Activated CD4-positive, alpha-beta T cell treated with anti-CD3 and anti-CD28 coated beads, Interleukin-10, Interleukin-2, amounts not matched to agents 100 ng/mL and 50 ng/mL, durations not matched to agents 16 hours and 8 hours (primary cell): ENCODE data around the gene GNA12.
A peak's percentile ranks its signal among the peaks of the same experiment; 100 is the strongest.
"Not testable (repeated sequence)": the region's sequence is repeated elsewhere in the genome, so short reads cannot be mapped to it uniquely, and the experiment has no call there.

Experiments used
- DNase-seq: peaks from one replicate; pipeline ENCODE4 v3.0.0-alpha.2; 2020

The GNA12 gene

DNA sequence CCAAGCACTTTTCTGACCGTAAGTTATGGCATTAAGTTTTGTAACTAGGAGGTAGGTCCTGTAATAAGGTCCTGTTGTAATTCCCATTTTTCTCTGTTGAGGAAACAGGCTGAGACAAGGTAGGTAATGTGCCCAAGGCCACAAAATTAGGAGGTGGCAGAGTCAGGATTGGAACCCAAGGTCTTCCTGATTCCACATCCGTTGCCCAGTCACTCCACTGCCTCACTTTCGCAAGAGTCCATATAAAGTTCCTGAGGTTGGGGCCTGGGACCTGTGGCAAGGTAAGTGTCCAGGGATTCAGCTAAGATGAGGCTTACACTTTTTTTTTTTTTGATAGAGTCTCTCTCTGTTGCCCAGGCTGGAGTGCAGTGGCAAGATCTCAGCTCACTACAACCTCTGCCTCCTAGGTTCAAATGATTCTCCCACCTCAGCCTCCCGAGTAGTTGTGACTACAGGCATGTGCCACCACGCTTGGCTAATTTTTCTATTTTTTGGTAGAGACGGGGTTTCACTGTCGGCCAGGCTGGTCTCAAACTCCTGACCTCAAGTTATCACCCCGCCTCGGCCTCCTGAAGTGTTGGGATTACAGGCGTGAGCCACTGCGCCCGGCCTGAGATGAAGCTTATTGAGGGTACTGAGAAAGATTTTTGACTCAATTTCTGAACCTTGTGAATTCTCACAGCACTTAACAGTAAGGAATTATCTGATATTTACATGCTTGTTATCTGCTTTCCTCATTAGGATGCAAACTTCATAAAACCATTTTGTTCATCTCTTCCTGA lies 20.3 kb upstream of the GNA12 start:
- DNase-seq: no peak

DNA sequence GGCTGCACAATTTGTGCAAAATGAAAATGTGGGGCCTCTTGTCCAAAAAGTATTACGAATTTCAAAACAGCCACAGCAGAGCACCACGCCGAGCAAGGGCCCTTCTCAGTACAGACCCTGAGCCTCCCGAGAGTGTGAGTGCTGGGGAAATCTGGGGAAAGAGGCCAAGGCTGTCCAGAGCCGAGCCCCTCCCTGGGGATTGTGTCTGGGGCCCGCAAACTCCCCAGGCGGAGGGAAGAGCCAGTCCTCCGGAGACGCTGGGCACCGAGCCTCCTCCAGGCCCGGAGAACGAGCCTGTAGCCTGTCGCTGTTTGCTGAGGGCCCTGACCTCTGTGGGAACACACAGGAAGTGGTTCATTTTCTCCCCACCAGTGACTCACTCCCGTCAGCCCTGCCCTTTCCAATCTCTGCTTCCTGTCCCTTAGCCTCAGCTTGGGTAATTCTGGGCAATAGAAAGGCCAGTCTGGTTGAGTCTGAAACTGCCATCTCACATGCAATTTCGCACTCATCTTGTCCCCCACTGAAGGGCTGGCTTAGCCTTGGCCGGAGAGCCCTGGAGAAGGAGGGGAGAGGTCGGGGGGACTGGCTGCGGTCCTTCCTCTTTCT lies 19.5 kb upstream of the GNA12 start:
- peak; percentile 95 for DNase-seq

DNA sequence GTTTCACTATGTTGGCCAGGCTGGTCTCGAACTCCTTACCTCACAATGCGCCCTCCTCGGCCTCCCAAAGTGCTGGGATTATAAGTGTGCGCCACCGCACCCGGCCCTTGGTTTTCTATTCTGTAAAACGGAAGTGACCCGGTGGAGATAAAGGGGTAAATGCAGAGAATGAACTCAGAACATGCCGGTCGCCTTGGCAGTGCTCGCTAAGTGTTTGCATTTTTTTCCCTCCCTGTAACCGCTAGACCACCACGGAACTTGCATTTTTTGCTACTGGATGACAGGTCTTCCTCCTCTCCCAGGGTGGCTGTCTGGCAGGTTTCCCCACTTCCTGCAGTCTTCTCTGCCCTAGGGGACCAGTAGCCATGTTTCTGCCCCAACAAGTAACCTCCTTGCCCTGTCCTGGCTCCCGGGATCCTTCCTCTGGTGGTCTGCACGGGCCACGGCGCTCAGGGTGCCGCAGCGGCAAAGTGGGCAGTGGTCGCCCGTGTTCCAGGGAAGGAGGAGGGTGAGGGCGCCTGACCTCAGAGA lies 18.8 kb upstream of the GNA12 start:
- DNase-seq: peak; percentile 52

- DNase-seq: no peak
Measured at GRCh38 chr7:2861509-2861908, 17.4 kb upstream of the GNA12 start.

- DNase-seq: no peak
Measured at GRCh38 chr7:2860627-2861133, 16.6 kb upstream of the GNA12 start.

GRCh38 chr7:2859952-2860351 lies 15.8 kb upstream of the GNA12 start:
- no peak for DNase-seq

DNA sequence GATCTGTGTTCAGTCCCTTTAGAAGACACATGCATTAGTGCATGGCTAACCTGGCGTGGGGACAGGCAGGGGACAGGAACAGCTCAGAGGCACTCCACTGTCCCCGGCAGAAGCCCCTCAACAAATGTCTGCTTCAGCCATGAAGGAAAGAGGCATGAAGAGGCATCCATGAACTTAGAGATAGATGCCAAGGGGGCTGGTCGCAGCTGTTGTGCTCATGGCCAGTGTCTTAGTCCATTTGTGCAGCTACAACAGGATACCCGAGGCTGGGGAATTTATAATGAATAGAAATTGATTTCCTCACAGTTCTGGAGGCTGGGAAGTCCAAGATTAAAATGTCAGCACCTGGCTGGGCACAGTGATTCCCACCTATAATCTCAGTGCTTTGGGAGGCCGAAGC lies 14.5 kb upstream of the GNA12 start:
- no peak for DNase-seq

- no peak for DNase-seq
Measured at GRCh38 chr7:2856388-2857169, 12.5 kb upstream of the GNA12 start.

- DNase-seq: no peak
Measured at GRCh38 chr7:2855386-2855785, 11.3 kb upstream of the GNA12 start.

DNA sequence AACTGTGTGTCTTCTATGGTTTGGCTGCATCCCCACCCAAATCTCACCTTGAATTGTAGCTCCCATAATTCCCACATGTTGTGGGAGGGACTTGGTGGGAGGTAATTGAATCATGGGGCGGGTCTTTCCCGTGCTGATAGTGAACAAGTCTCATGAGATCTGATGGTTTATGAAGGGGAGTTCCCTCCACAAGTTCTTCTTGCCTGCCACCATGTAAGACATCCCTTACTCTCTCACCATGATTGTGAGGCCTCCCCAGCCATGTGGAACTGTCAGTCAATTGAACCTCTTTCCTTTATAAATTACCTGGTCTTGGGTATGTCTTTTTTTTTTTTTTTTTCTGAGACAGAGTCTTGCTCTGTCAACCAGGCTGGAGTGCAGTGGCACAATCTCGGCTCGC lies 9.4 kb upstream of the GNA12 start:
- DNase-seq: not testable (repeated sequence)

DNA sequence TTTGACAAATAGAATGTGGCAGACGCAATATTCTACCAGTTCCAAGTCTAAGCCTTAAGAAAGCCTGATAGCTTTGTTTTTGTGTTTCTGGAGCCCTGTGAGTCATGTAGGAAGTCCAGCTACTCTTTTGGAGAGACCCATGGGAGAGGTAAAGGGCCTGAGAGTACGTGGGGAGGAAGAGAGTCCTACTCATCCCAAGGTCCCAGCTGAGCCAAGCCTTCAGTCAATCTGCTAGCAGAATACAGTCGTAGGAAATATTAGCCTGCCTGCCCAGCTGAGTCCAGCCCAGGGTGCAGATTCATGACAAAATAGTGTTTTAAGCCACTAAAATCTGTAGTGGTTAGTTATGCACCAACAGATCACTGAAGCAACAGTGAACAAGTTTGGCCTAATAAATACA lies 9.0 kb upstream of the GNA12 start:
- no peak for DNase-seq

GRCh38 chr7:2851497-2851896 lies 7.4 kb upstream of the GNA12 start:
- peak; percentile 67 for DNase-seq

DNA sequence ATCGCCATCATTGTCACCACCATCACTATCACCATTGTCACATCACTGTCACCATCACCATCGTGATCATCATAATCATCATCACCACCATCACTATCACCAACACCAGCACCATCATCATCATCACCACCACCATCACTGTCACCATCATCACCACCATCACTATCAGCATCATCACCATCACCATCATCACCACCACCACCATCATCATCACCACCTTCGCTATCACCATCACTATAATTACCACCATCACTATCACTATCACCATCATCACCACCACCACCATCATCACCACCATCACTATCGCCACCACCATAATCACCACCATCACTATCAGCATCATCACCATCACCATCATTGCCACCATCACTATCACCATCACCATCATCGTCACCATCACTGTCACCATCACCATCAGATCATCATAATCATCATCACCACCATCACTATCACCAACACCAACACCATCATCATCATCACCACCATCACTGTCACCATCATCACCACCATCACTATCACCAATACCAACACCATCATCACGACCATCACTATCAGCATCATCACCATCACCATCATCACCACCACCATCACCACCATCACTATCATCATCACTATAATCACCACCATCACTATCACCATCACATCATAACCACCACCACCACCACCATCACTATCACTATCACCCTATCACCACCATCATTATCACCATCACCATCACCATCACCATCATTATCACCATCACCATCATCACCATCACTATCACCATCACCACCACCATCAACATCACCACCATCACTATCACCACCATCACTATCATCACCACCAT lies 6.0 kb upstream of the GNA12 start:
- DNase-seq: no peak

- no peak for DNase-seq
Measured at GRCh38 chr7:2845034-2845592, 1.0 kb upstream of the GNA12 start.

GRCh38 chr7:2843711-2844152 lies 376 bp downstream of the GNA12 start:
- DNase-seq: peak; percentile 30

- no peak for DNase-seq
Measured at GRCh38 chr7:2843191-2843685, 870 bp downstream of the GNA12 start.

DNA sequence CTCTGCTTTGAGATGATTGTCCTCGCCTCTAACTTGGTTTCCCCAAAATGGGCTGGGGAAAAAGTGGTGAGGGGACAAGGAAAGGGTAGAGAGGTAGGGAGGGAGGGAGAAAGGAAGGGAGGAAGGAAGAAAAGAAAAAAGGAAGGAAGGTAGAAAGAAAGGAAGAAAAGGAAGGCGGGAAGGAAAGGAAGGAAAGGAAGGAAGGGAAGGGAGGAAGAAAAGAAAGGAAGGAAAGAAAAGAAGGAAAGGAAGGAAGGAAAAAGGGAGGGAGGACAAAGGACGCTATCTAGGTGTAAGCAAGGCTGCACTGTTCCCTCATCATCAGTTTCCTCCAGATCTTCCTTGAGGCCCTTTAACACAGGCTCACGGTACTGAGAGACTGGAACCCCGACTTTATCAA lies 2.2 kb downstream of the GNA12 start:
- no peak for DNase-seq

GRCh38 chr7:2840458-2840857 lies 3.6 kb downstream of the GNA12 start:
- no peak for DNase-seq

DNA sequence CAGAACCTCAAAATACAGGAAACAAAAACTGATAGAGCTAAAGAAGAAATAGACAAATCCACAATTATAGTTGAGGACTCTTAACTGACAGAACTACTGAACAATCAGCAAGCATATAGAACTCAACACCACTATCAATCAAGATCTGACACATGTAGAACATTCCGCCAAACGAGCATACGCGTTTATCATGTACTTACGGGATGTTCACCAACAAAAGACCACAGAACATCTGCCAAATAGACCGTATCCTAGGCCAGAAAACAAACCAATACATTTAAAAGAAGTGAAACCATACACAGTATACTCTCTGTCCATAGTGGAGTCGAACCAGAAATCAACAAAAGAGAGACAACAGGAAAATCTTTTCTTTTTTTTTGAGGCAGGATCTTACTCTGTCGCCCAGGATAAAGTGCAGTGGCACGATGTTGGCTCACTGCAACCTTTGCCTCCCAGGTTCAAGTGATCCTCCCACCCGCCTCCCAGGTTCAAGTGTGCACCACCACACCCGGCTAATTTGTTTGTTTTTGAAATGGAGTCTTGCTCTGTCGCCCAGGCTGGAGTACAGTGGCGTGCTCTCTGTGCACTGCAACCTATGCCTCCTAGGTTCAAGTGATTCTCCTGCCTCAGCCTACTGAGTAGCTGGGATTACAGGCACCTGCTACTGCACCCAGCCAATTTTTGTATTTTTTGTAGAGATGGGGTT lies 5.1 kb downstream of the GNA12 start:
- DNase-seq: no peak

GRCh38 chr7:2838451-2838850 lies 5.7 kb downstream of the GNA12 start:
- no peak for DNase-seq

DNA sequence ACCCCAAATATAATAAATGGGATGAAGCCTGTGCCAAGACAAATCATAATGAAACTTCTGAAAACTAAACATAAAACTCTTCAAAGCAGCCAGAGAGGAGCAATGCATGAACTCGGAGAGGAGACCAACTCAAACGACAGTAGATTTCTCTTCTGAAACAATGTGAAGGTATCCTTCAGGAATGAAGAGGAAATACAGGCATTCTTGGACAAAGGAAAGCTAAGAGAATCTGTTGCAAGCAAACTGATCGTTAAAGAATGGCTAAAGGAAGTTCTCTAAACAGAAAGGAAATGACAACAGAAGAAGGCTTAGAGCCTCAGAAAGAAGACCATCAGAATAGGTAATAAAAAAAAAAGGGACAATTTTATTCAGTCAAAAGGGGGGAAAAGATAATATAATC lies 6.6 kb downstream of the GNA12 start:
- peak; percentile 33 for DNase-seq
